H9 (cell line): ENCODE results near the gene RNASE7. TPM values are rescaled to one million over a fixed set of nuclear protein-coding genes. Genes with fewer than 3 reads are reported as not detected.

ENCODE experiments used
- DNase-seq: peaks from one replicate; pipeline ENCODE4 v3.0.0-alpha.2; 2017
- H2AFZ ChIP-seq: one replicate; pipeline ENCODE4 v1.6.1; 2013; ENCODE audit warnings: mild to moderate bottlenecking, low read length, control low read depth, moderate library complexity
- H2AK5ac ChIP-seq: 2 replicates; pipeline ENCODE4 v1.6.1; 2013; ENCODE audit warnings: low read length, control low read depth, mixed read lengths; ENCODE audit not compliant: insufficient read length
- H2BK120ac ChIP-seq: one replicate; pipeline ENCODE4 v1.6.1; 2013; ENCODE audit warnings: low read depth, mild to moderate bottlenecking, low read length, control low read depth, inconsistent platforms; ENCODE audit not compliant: poor library complexity, severe bottlenecking
- H2BK12ac ChIP-seq: 2 replicates; pipeline ENCODE4 v1.6.1; 2013; ENCODE audit warnings: low read length, control low read depth, mixed read lengths, low read depth; ENCODE audit not compliant: insufficient read length
- H2BK15ac ChIP-seq: 2 replicates; pipeline ENCODE4 v1.6.1; 2013; ENCODE audit warnings: low read depth, low read length, control low read depth
- H2BK20ac ChIP-seq: one replicate; pipeline ENCODE4 v1.6.1; 2013; ENCODE audit warnings: low read depth, mild to moderate bottlenecking, low read length, control low read depth, inconsistent platforms; ENCODE audit not compliant: poor library complexity, severe bottlenecking
- H2BK5ac ChIP-seq: 2 replicates; pipeline ENCODE4 v1.6.1; 2013; ENCODE audit warnings: low read length, control low read depth, mixed read lengths; ENCODE audit not compliant: insufficient read length
- H3K14ac ChIP-seq: 2 replicates; pipeline ENCODE4 v1.6.1; 2013; ENCODE audit warnings: low read length, control low read depth; ENCODE audit not compliant: insufficient read depth
- H3K18ac ChIP-seq: 2 replicates; pipeline ENCODE4 v1.6.1; 2013; ENCODE audit warnings: low read depth, mild to moderate bottlenecking, mixed read lengths, low read length, control low read depth; ENCODE audit not compliant: insufficient read length
- H3K23ac ChIP-seq: 2 replicates; pipeline ENCODE4 v1.6.1; 2013; ENCODE audit warnings: low read length, control low read depth, mixed read lengths, low read depth; ENCODE audit not compliant: insufficient read length
- H3K23me2 ChIP-seq: 2 replicates; pipeline ENCODE4 v1.6.1; 2013; ENCODE audit warnings: low read depth, mild to moderate bottlenecking, mixed read lengths, low read length, control low read depth; ENCODE audit not compliant: insufficient read length, poor library complexity, severe bottlenecking
- H3K27ac ChIP-seq: 2 replicates; pipeline ENCODE4 v1.5.1; 2013; ENCODE audit warnings: low read length, control low read depth, mixed read lengths, low read depth; ENCODE audit not compliant: insufficient read length
- H3K27me3 ChIP-seq: 2 replicates; pipeline ENCODE4 v1.6.1; 2013; ENCODE audit warnings: low read length, control low read depth, inconsistent platforms; ENCODE audit not compliant: insufficient read depth
- H3K4ac ChIP-seq: 2 replicates; pipeline ENCODE4 v1.6.1; 2013; ENCODE audit warnings: low read depth, mild to moderate bottlenecking, control low read depth, inconsistent platforms, low read length, moderate library complexity
- H3K4me1 ChIP-seq: 2 replicates; pipeline ENCODE4 v1.6.1; 2013; ENCODE audit warnings: low read length, control low read depth, inconsistent platforms; ENCODE audit not compliant: insufficient read depth
- H3K4me2 ChIP-seq: 2 replicates; pipeline ENCODE4 v1.6.1; 2013; ENCODE audit warnings: low read length, control low read depth, mixed read lengths; ENCODE audit not compliant: insufficient read length, insufficient read depth
- H3K56ac ChIP-seq: 2 replicates; pipeline ENCODE4 v1.6.1; 2013; ENCODE audit warnings: low read depth, mild to moderate bottlenecking, mixed read lengths, low read length, control low read depth; ENCODE audit not compliant: insufficient read length
- H3K79me1 ChIP-seq: 2 replicates; pipeline ENCODE4 v1.6.1; 2013; ENCODE audit warnings: low read depth, mild to moderate bottlenecking, moderate library complexity, low read length, control low read depth, inconsistent platforms; ENCODE audit not compliant: insufficient read depth, poor library complexity, severe bottlenecking
- H3K79me2 ChIP-seq: 2 replicates; pipeline ENCODE4 v1.6.1; 2013; ENCODE audit warnings: low read length, control low read depth, inconsistent platforms; ENCODE audit not compliant: insufficient read depth
- H3K9ac ChIP-seq: 2 replicates; pipeline ENCODE4 v1.6.1; 2013; ENCODE audit warnings: low read length, control low read depth, mixed read lengths; ENCODE audit not compliant: insufficient read length; ENCODE audit errors: extremely low read depth
- H3K9me3 ChIP-seq: one replicate; pipeline ENCODE4 v1.6.1; 2013; ENCODE audit warnings: low read depth, low read length, inconsistent platforms; ENCODE audit not compliant: control insufficient read depth
- H3T11ph ChIP-seq: one replicate; pipeline ENCODE4 v1.6.1; 2013; ENCODE audit warnings: mild to moderate bottlenecking, low read length, control low read depth, inconsistent platforms
- H4K20me1 ChIP-seq: one replicate; pipeline ENCODE4 v1.6.1; 2013; ENCODE audit not compliant: control insufficient read depth, insufficient read length, insufficient read depth
- H4K5ac ChIP-seq: 2 replicates; pipeline ENCODE4 v1.6.1; 2013; ENCODE audit warnings: low read depth, mild to moderate bottlenecking, mixed read lengths, low read length, control low read depth; ENCODE audit not compliant: insufficient read length
- H4K8ac ChIP-seq: replicated peaks from 2 replicates; pipeline ENCODE4 v1.6.1; 2013; ENCODE audit warnings: low read length, control low read depth, mixed read lengths, low read depth; ENCODE audit not compliant: insufficient read length
- H4K91ac ChIP-seq: 2 replicates; pipeline ENCODE4 v1.6.1; 2013; ENCODE audit warnings: low read depth, mild to moderate bottlenecking, moderate library complexity, mixed read lengths, low read length, control low read depth; ENCODE audit not compliant: insufficient read length
- H3K27ac Mint-ChIP-seq, 3 experiments: 2 replicates in 2 of 3; 3 replicates in 1 of 3; pipeline ENCODE4 v1.8.0; 2020 to 2021; ENCODE audit warnings: mixed read lengths in 3 of 3, mild to moderate bottlenecking in 1 of 3, moderate library complexity in 1 of 3
- H3K27me3 Mint-ChIP-seq: 2 replicates; pipeline ENCODE4 v1.8.0; 2021; ENCODE audit warnings: low read depth, mild to moderate bottlenecking, moderate library complexity, mixed read lengths
- H3K36me3 Mint-ChIP-seq, 3 experiments: 2 replicates in 2 of 3; 3 replicates in 1 of 3; pipeline ENCODE4 v1.8.0; 2020 to 2021; ENCODE audit warnings: low read depth in 3 of 3, mixed read lengths in 3 of 3; ENCODE audit not compliant: insufficient read depth in 1 of 3
- H3K4me1 Mint-ChIP-seq, 2 experiments: 2 replicates each; pipeline ENCODE4 v1.8.0; 2020; ENCODE audit warnings: mixed read lengths in 2 of 2
- H3K4me3 Mint-ChIP-seq, 2 experiments: 2 replicates in 1 of 2; 3 replicates in 1 of 2; pipeline ENCODE4 v1.8.0; 2020 to 2021; ENCODE audit warnings: mild to moderate bottlenecking in 2 of 2, mixed read lengths in 2 of 2, moderate library complexity in 1 of 2
- H3K9me3 Mint-ChIP-seq, 2 experiments: 2 replicates in 1 of 2; 3 replicates in 1 of 2; pipeline ENCODE4 v1.8.0; 2020; ENCODE audit warnings: mild to moderate bottlenecking in 2 of 2, mixed read lengths in 2 of 2, moderate library complexity in 1 of 2
- CTCF ChIP-seq: fragments of 200-600 bp; sonication (generic); conservative IDR thresholded peaks from 3 replicates; pipeline ENCODE4 v1.8.0; 2021; ENCODE audit warnings: antibody characterized with exemption, mild to moderate bottlenecking
- WGBS: extraction: QIAGEN DNeasy Blood & Tissue Kit; methylation state at CpG from one replicate; pipeline ENCODE4 v1.1.7; 2013; ENCODE audit warnings: missing lambda C conversion rate, low lambda C conversion rate, mixed read lengths; ENCODE audit not compliant: insufficient read length; ENCODE audit errors: extremely low coverage; 5-methylcytosine and 5-hydroxymethylcytosine counted together
- total RNA-seq: library from RNA; stranded (reverse); gene quantifications from 2 replicates; pipeline ENCODE4 v1.2.1, GENCODE V29; 2021

The RNASE7 gene
- total RNA-seq, 1 experiment from 2014 or later, result not detected

GRCh38 chr14:21032326-21033132 lies 9.6 kb upstream of the RNASE7 start:
- no peak overlapping the region for H2BK12ac ChIP-seq
- no peak overlapping the region for H3K14ac ChIP-seq
- H3K18ac ChIP-seq, result no peak overlapping the region
- H3K4ac ChIP-seq, result no peak overlapping the region
- H4K20me1 ChIP-seq, result no peaks in the 10 kb centered on the region
- DNase-seq, result no peak
- H4K5ac ChIP-seq, result no peak overlapping the region
- no peak overlapping the region; a peak in 1 of 7 replicates for H3K27ac Mint-ChIP-seq
- no peaks in the 10 kb centered on the region for H3K9me3 ChIP-seq
- TF ChIP-seq CTCF, result no peak
- no peaks in the 10 kb centered on the region for H3K79me2 ChIP-seq
- no peak overlapping the region for H3K4me3 Mint-ChIP-seq
- H3K36me3 Mint-ChIP-seq, result no peaks in the 10 kb centered on the region
- no peak overlapping the region for H3K27ac ChIP-seq
- no peaks in the 10 kb centered on the region for H3K27me3 ChIP-seq
- H3K27me3 Mint-ChIP-seq, result peaks cover 48% of the 10 kb centered on the region
- no peak overlapping the region for H2AK5ac ChIP-seq
- no peak overlapping the region for H3T11ph ChIP-seq
- no peaks in the 10 kb centered on the region for H3K23me2 ChIP-seq
- H4K91ac ChIP-seq, result no peak overlapping the region
- no peak overlapping the region for H4K8ac ChIP-seq
- H2AFZ ChIP-seq, result no peak overlapping the region
- no peak overlapping the region for H2BK5ac ChIP-seq
- no peak overlapping the region for H2BK120ac ChIP-seq
- H3K23ac ChIP-seq, result no peak overlapping the region
- no peaks in the 10 kb centered on the region for H3K4me1 Mint-ChIP-seq
- no peak overlapping the region for H3K9ac ChIP-seq
- no CpG with 5 or more reads among the region's 5 CpGs for WGBS
- no peak overlapping the region for H3K4me2 ChIP-seq
- H2BK15ac ChIP-seq, result no peak overlapping the region
- no peak overlapping the region for H3K56ac ChIP-seq
- H2BK20ac ChIP-seq, result no peak overlapping the region
- H3K4me1 ChIP-seq, result no peaks in the 10 kb centered on the region
- no peaks in the 10 kb centered on the region for H3K79me1 ChIP-seq
- no peaks in the 10 kb centered on the region for H3K9me3 Mint-ChIP-seq
